Right ventricle myocardium superior (tissue), 1 donor: Measurements from ENCODE around the gene IDNK. TPM values are rescaled to one million over a fixed set of nuclear protein-coding genes. Genes with fewer than 3 reads are reported as not detected.

Experiments used
- ATAC-seq: fragments of 200-7000 bp; cut with Tn5 transposase; one replicate; pipeline ENCODE4 v1.9.1; 2020; ENCODE audit warnings: mild to moderate bottlenecking; ENCODE audit not compliant: poor library complexity
- DNase-seq: peaks from one replicate; pipeline ENCODE4 v3.0.0-alpha.2; 2020
- intact Hi-C: fragments of 100-400 bp; cut with DNase I; formaldehyde crosslinking; loops from one replicate; pipeline ENCODE4 v1.11.2; 2022
- total RNA-seq: library from RNA; stranded (reverse); fragmentation: NEBNext Ultra II Directional; extraction: Animal tissue kit (Norgen Biotek cat#: 25700); gene quantifications from one replicate; pipeline ENCODE4 v1.2.1, GENCODE V29; 2021
- donor health status: DM: no; HTN: yes; CAD: no; lungs with severe emphysema.

The IDNK gene
- total RNA-seq, 1 donor from 2014 or later = 4.9 TPM

- intact Hi-C loops = no loop called here
- ATAC-seq (no peak), DNase-seq (no peak)
Observed at GRCh38 chr9:83669067-83669466, 46.1 kb downstream of the IDNK start.

- intact Hi-C loops = no loop called here
- DNase-seq (no peak), ATAC-seq (no peak)
Observed at GRCh38 chr9:83670381-83670780, 47.4 kb downstream of the IDNK start.

- DNase-seq = no peak
- ATAC-seq = no peak
- intact Hi-C loops = no loop called here
Observed at GRCh38 chr9:83671451-83671850, 48.5 kb downstream of the IDNK start.

GRCh38 chr9:83675466-83675865 lies 52.5 kb downstream of the IDNK start:
- DNase-seq = no peak
- intact Hi-C loops = no loop called here
- no peak for ATAC-seq

- no peak for DNase-seq
- intact Hi-C loops = no loop called here
- no peak for ATAC-seq
Observed at GRCh38 chr9:83677596-83677995, 54.7 kb downstream of the IDNK start.

- intact Hi-C loops = no loop called here
- ATAC-seq (no peak), DNase-seq (no peak)
Observed at GRCh38 chr9:83680233-83680632, 57.3 kb downstream of the IDNK start.

- no peak for DNase-seq
- ATAC-seq = no peak
- intact Hi-C loops = no loop called here
Observed at GRCh38 chr9:83681490-83681889, 58.5 kb downstream of the IDNK start.

GRCh38 chr9:83688921-83689320 lies 66.0 kb downstream of the IDNK start:
- ATAC-seq (no peak), DNase-seq (no peak)
- intact Hi-C loops = no loop called here

GRCh38 chr9:83691492-83691891 lies 68.5 kb downstream of the IDNK start:
- DNase-seq = no peak
- intact Hi-C loops = no loop called here
- ATAC-seq = no peak

Other genes with a start within 250 kb of the IDNK start
- gene FRMD3, start 84.7 kb upstream of the IDNK start, total RNA-seq = 93.2 TPM
- 74.6 TPM for gene UBQLN1, start 84.8 kb downstream of the IDNK start, total RNA-seq
- 25.2 TPM for gene GKAP1, start 194.6 kb downstream of the IDNK start, total RNA-seq